SH-SY5Y (cell line): ENCODE measurements around the gene CNOT9.

Experiments used
- GATA2 ChIP-seq: IDR thresholded peaks from 2 replicates; pipeline ENCODE4 v1.6.1; 2011; ENCODE audit warnings: mild to moderate bottlenecking, low read depth, low read length
- GATA3 ChIP-seq: IDR thresholded peaks from 2 replicates; pipeline ENCODE4 v1.6.1; 2011; ENCODE audit warnings: low read depth, mild to moderate bottlenecking, low read length, moderate library complexity

- peak; percentile 83 for TF ChIP-seq GATA2
- TF ChIP-seq GATA3 = no peak
Measured at GRCh38 chr2:218605432-218605831, 36.8 kb downstream of the CNOT9 start.
